AG10803 (cell line): Measurements from ENCODE around the gene USP32.

ENCODE experiments used
- DNase-seq: peaks from one replicate; pipeline ENCODE4 v3.0.0; 2010; ENCODE audit warnings: low read depth
- H3K4me3 ChIP-seq: 2 replicates; pipeline ENCODE4 v1.5.1; 2011; ENCODE audit warnings: mild to moderate bottlenecking, low read length, control low read depth
- TF ChIP-seq, protein P1 (sequence below): conservative IDR thresholded peaks from 2 replicates; pipeline ENCODE4 v1.5.1; 2011; ENCODE audit warnings: mild to moderate bottlenecking, low read length, control low read depth, inconsistent platforms

Gene USP32

DNA sequence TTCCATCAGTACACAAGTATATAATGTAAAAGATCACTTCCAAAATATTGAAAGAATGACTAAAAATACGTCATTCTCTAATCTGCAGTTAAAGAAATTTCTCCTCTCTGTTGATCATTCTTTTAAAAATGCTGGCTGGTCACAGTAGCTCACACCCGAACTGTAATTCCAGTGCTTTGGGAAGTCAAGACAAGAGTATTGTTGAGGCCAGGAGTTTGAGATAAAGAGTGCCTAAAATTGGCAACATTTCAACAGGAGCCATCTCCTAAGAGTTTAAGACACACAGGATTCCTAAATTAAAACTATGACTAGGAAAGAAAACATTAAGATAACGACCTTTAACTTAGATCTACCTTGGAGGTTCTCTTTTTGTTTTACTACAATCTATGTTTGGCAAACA is 4.5 kb upstream of the USP32 start:
- TF ChIP-seq, protein P1, sequence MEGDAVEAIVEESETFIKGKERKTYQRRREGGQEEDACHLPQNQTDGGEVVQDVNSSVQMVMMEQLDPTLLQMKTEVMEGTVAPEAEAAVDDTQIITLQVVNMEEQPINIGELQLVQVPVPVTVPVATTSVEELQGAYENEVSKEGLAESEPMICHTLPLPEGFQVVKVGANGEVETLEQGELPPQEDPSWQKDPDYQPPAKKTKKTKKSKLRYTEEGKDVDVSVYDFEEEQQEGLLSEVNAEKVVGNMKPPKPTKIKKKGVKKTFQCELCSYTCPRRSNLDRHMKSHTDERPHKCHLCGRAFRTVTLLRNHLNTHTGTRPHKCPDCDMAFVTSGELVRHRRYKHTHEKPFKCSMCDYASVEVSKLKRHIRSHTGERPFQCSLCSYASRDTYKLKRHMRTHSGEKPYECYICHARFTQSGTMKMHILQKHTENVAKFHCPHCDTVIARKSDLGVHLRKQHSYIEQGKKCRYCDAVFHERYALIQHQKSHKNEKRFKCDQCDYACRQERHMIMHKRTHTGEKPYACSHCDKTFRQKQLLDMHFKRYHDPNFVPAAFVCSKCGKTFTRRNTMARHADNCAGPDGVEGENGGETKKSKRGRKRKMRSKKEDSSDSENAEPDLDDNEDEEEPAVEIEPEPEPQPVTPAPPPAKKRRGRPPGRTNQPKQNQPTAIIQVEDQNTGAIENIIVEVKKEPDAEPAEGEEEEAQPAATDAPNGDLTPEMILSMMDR, result no peak
- no peak overlapping the region for H3K4me3 ChIP-seq
- DNase-seq, result no peak

DNA sequence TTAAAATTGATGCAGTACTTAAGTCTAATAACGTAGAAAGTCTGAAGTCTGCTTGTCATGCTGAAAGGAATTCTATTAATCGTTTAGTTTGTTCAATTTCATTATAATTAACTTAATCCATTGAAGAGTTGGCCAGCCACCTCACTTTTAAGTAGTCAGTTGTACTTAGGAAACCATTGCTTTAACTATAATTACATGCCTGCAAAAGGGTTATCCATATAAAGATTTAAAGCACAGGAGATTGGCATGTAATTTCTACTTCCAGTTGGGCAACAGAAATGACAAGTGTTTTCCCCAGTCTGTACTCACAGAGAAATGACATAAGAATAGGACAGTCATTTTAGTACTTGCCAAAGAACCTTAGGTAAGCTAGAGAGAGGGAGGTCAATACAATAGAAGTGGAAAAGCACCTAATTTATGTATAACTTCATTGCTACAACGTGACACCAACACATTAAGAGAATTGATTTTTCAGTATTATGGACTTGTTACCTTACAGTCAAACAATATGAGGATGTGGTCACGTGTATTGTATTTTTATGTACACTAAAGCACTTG is 3.7 kb upstream of the USP32 start:
- TF ChIP-seq, protein P1, result no peak
- DNase-seq, result no peak
- H3K4me3 ChIP-seq, result no peak overlapping the region

GRCh38 chr17:60393840-60394723 is 2.1 kb upstream of the USP32 start:
- TF ChIP-seq, protein P1, result no peak
- no peak overlapping the region for H3K4me3 ChIP-seq
- no peak for DNase-seq

DNA sequence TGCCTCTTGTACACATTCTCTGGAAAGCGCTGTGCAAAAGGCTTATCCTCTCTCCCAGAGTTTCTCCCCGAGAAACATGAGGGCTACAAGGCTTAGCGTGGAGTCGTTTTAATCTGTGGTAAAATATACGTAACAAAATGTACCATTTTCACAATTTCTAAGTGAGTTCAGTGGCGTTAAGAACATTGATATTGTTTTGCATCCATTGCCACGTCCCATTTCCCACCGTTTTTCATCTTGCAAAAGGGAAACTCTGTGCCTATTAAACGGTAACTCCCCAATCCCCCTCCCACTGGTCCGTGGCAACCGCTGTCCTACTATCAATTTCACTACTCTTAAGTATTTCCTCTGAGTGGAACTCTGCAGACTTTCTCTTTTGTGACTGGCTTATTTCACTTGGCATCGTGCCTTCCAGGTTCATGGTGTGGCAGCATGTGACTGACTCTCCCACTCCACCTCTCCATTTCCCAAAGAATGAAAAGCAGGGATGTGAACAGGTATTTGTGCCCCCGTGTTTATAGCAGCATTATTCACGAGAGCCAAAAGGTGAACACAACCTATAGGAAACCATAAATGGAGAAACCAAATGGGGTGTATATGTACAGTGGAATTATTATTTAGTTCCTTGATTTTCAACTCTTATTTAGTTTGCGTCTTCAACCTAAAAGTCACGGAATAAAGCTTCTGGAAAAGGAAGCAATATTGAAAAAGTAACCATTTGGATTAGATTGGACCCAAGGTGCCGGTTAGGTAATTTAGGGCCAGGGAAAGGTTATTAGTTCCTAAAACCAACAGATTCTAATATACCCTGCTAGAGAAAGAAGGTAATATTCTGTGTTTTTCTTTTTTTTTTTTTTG is 1.1 kb upstream of the USP32 start:
- peak; percentile 40 for DNase-seq
- TF ChIP-seq, protein P1, result no peak
- H3K4me3 ChIP-seq, result peak overlapping the region; percentile 96

- TF ChIP-seq, protein P1, result no peak
- peak; percentile 9 for DNase-seq
- peak overlapping the region; percentile 96 for H3K4me3 ChIP-seq
Observed at GRCh38 chr17:60391471-60392041, 377 bp downstream of the USP32 start.

DNA sequence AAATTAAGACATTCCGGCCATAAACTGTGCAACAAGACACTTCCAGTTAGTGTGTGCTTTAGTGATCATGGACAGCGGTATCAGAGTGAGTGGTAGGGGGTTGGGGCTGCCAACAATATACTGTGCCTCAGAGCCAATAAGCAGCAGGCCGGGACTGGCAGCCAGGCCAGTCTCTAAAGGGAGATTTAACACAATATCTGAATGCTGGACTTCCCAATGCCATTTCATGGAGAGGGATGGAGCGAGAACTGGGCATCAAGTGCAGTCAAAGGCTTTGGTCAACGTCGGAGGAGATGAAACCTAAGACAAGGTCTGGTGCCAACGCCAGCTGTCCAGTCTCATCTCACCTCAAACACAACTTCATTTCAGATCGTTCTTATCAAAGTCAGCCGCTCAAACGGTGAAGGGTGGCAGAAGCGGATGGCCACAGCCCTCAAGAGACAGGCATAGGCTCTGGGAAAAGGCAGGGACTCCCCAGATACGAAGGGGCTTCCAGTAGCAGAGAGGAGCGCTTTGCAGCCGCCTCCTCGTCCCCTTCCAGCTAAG is 935 bp downstream of the USP32 start:
- peak overlapping the region; percentile 96 for H3K4me3 ChIP-seq
- DNase-seq, result peak; percentile 58
- TF ChIP-seq, protein P1, result no peak
